Trophoblast cell (in vitro differentiated cells and primary cell): ENCODE measurements around the gene GRM3.

ENCODE experiments used
- DNase-seq, 2 donors: peaks; one replicate each; pipeline ENCODE4 v3.0.0-alpha.2; 2016
- H2AFZ ChIP-seq: 2 replicates; pipeline ENCODE4 v1.6.1; 2013; ENCODE audit warnings: low read length, moderate library complexity, mild to moderate bottlenecking; ENCODE audit not compliant: insufficient read depth, poor library complexity
- H2AK5ac ChIP-seq: 2 replicates; pipeline ENCODE4 v1.6.1; 2013; ENCODE audit warnings: mild to moderate bottlenecking, low read length
- H2BK120ac ChIP-seq: 2 replicates; pipeline ENCODE4 v1.6.1; 2013; ENCODE audit warnings: low read length, mild to moderate bottlenecking, moderate library complexity; ENCODE audit not compliant: insufficient read depth, poor library complexity
- H2BK12ac ChIP-seq: 2 replicates; pipeline ENCODE4 v1.6.1; 2013; ENCODE audit warnings: mild to moderate bottlenecking, low read length, moderate library complexity
- H2BK5ac ChIP-seq: 2 replicates; pipeline ENCODE4 v1.6.1; 2013; ENCODE audit warnings: low read length, low read depth, moderate library complexity, mild to moderate bottlenecking; ENCODE audit not compliant: poor library complexity
- H3K14ac ChIP-seq: 2 replicates; pipeline ENCODE4 v1.6.1; 2013; ENCODE audit warnings: mild to moderate bottlenecking, low read length
- H3K18ac ChIP-seq: 2 replicates; pipeline ENCODE4 v1.6.1; 2013; ENCODE audit warnings: mild to moderate bottlenecking, low read length
- H3K23ac ChIP-seq: 2 replicates; pipeline ENCODE4 v1.6.1; 2013; ENCODE audit warnings: low read length
- H3K27ac ChIP-seq: 2 replicates; pipeline ENCODE4 v1.5.1; 2013; ENCODE audit warnings: low read depth, mild to moderate bottlenecking, inconsistent platforms, low read length, moderate library complexity
- H3K27me3 ChIP-seq: 2 replicates; pipeline ENCODE4 v1.6.1; 2013; ENCODE audit warnings: inconsistent platforms, mild to moderate bottlenecking, low read length, moderate library complexity; ENCODE audit not compliant: insufficient read depth
- H3K36me3 ChIP-seq, 2 experiments: 1 replicate in 1 of 2; 2 replicates in 1 of 2; pipeline ENCODE4 v1.6.1; 2013; ENCODE audit warnings: low read length in 2 of 2, mild to moderate bottlenecking in 2 of 2, moderate library complexity in 1 of 2; ENCODE audit not compliant: insufficient read depth in 2 of 2, control insufficient read depth in 1 of 2
- H3K4ac ChIP-seq: 2 replicates; pipeline ENCODE4 v1.6.1; 2013; ENCODE audit warnings: low read depth, mild to moderate bottlenecking, low read length, moderate library complexity
- H3K4me1 ChIP-seq, 2 experiments: 1 replicate in 1 of 2; 2 replicates in 1 of 2; pipeline ENCODE4 v1.6.1; 2013; ENCODE audit warnings: low read length in 2 of 2, mild to moderate bottlenecking in 2 of 2, moderate library complexity in 1 of 2; ENCODE audit not compliant: insufficient read depth in 2 of 2, control insufficient read depth in 1 of 2
- H3K4me2 ChIP-seq: 2 replicates; pipeline ENCODE4 v1.6.1; 2013; ENCODE audit warnings: inconsistent platforms, mild to moderate bottlenecking, low read length, moderate library complexity
- H3K4me3 ChIP-seq: 2 replicates; pipeline ENCODE4 v1.5.1; 2013; ENCODE audit warnings: mild to moderate bottlenecking, low read depth, low read length, inconsistent platforms
- H3K79me1 ChIP-seq: one replicate; pipeline ENCODE4 v1.6.1; 2013; ENCODE audit warnings: low read length
- H3K79me2 ChIP-seq: 2 replicates; pipeline ENCODE4 v1.6.1; 2013; ENCODE audit warnings: low read length, mild to moderate bottlenecking; ENCODE audit not compliant: control insufficient read depth, insufficient read depth, poor library complexity
- H3K9ac ChIP-seq: 2 replicates; pipeline ENCODE4 v1.6.1; 2013; ENCODE audit warnings: mild to moderate bottlenecking, low read length
- H3K9me3 ChIP-seq: 2 replicates; pipeline ENCODE4 v1.6.1; 2013; ENCODE audit warnings: low read depth, mild to moderate bottlenecking, control low read depth, inconsistent platforms, low read length; ENCODE audit not compliant: insufficient read depth
- H4K12ac ChIP-seq: 2 replicates; pipeline ENCODE4 v1.6.1; 2013; ENCODE audit warnings: low read depth, mild to moderate bottlenecking, low read length, moderate library complexity
- H4K8ac ChIP-seq: 2 replicates; pipeline ENCODE4 v1.6.1; 2013; ENCODE audit warnings: low read depth, mild to moderate bottlenecking, low read length, moderate library complexity
- H4K91ac ChIP-seq: one replicate; pipeline ENCODE4 v1.6.1; 2013; ENCODE audit warnings: low read depth, mild to moderate bottlenecking, low read length, moderate library complexity
- WGBS: extraction: QIAGEN DNeasy Blood & Tissue Kit; methylation state at CpG from one replicate; pipeline ENCODE4 v1.1.7; 2013; ENCODE audit warnings: missing lambda C conversion rate; ENCODE audit not compliant: insufficient read length, insufficient coverage; ENCODE audit errors: extremely low coverage; 5-methylcytosine and 5-hydroxymethylcytosine counted together

Gene GRM3

GRCh38 chr7:86814661-86815379 lies 171.1 kb downstream of the GRM3 start:
- H3K27me3 ChIP-seq = no peaks in the 10 kb centered on the region
- H3K9ac ChIP-seq = no peak overlapping the region
- H4K91ac ChIP-seq = no peak overlapping the region
- H3K4me3 ChIP-seq = no peak overlapping the region
- no peak overlapping the region for H3K18ac ChIP-seq
- no peaks in the 10 kb centered on the region for H3K36me3 ChIP-seq
- no peak overlapping the region for H3K14ac ChIP-seq
- no CpG with 5 or more reads among the region's 5 CpGs for WGBS
- no peak overlapping the region for H4K12ac ChIP-seq
- no peak overlapping the region for H3K27ac ChIP-seq
- H4K8ac ChIP-seq = no peak overlapping the region
- H3K4me2 ChIP-seq = no peak overlapping the region
- H3K9me3 ChIP-seq = no peaks in the 10 kb centered on the region
- no peak overlapping the region for H3K23ac ChIP-seq
- H2AK5ac ChIP-seq = no peak overlapping the region
- no peaks in the 10 kb centered on the region for H3K4me1 ChIP-seq
- H3K4ac ChIP-seq = no peak overlapping the region
- H2BK120ac ChIP-seq = no peak overlapping the region
- no peaks in the 10 kb centered on the region for H3K79me1 ChIP-seq
- H2BK5ac ChIP-seq = no peak overlapping the region
- DNase-seq = peak in 1 of 2 donors; percentile 6
- H2BK12ac ChIP-seq = no peak overlapping the region
- no peaks in the 10 kb centered on the region for H3K79me2 ChIP-seq
- no peak overlapping the region for H2AFZ ChIP-seq

- H2BK5ac ChIP-seq = no peak overlapping the region
- no peaks in the 10 kb centered on the region for H3K79me1 ChIP-seq
- no peak overlapping the region for H4K91ac ChIP-seq
- H3K9me3 ChIP-seq = no peaks in the 10 kb centered on the region
- no peak overlapping the region for H3K14ac ChIP-seq
- no peak overlapping the region for H2BK12ac ChIP-seq
- no peaks in the 10 kb centered on the region for H3K4me1 ChIP-seq
- no peak overlapping the region for H3K4me2 ChIP-seq
- no peak overlapping the region for H4K12ac ChIP-seq
- H3K23ac ChIP-seq = no peak overlapping the region
- no peak overlapping the region for H2AK5ac ChIP-seq
- no peak overlapping the region for H4K8ac ChIP-seq
- DNase-seq = no peak
- no peaks in the 10 kb centered on the region for H3K27me3 ChIP-seq
- no peak overlapping the region for H3K27ac ChIP-seq
- no peaks in the 10 kb centered on the region for H3K36me3 ChIP-seq
- H2BK120ac ChIP-seq = no peak overlapping the region
- no peak overlapping the region for H3K18ac ChIP-seq
- no peaks in the 10 kb centered on the region for H3K79me2 ChIP-seq
- H3K4me3 ChIP-seq = no peak overlapping the region
- no peak overlapping the region for H3K9ac ChIP-seq
- no peak overlapping the region for H3K4ac ChIP-seq
- no CpG with 5 or more reads among the region's 1 CpG for WGBS
- no peak overlapping the region for H2AFZ ChIP-seq
Measured at GRCh38 chr7:86815556-86815955, 171.8 kb downstream of the GRM3 start.

GRCh38 chr7:86818903-86819302 lies 175.2 kb downstream of the GRM3 start:
- Histone ChIP-seq H3K9ac (no peak overlapping the region), H4K91ac (no peak overlapping the region), H2BK5ac (no peak overlapping the region), H3K4me3 (no peak overlapping the region), H3K79me2 (no peaks in the 10 kb centered on the region), H3K4me2 (no peak overlapping the region), H3K23ac (no peak overlapping the region), H3K36me3 (no peaks in the 10 kb centered on the region), H3K18ac (no peak overlapping the region), H3K79me1 (no peaks in the 10 kb centered on the region), H2BK12ac (no peak overlapping the region), H2AFZ (no peak overlapping the region), H3K27ac (no peak overlapping the region), H4K12ac (no peak overlapping the region), H3K4me1 (no peaks in the 10 kb centered on the region), H3K9me3 (no peaks in the 10 kb centered on the region), H2BK120ac (no peak overlapping the region), H2AK5ac (no peak overlapping the region), H3K27me3 (no peaks in the 10 kb centered on the region), H3K14ac (no peak overlapping the region), H4K8ac (no peak overlapping the region), H3K4ac (no peak overlapping the region)
- no CpG with 5 or more reads among the region's 2 CpGs for WGBS
- DNase-seq = no peak

DNA sequence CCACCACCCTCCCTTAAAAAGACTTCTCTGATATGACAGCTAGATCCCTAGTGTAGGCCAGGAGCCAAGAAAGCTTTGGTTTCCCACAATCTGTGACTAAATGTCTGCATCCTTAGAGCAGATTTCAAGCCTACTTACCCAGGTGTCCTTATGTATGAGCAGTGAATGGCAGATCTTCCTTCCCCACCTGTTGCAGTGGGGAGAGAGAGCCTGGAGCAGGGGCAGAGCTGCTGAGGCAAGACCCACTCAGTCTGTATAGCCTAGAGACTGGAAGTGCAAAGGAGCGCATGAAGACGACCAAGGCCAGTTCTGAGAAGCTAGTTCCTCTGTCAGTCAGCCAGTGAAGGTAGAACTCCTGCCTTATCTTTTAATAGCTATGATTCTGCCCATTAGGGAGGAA lies 180.1 kb downstream of the GRM3 start:
- DNase-seq = no peak
- Histone ChIP-seq H2BK120ac (no peak overlapping the region), H3K36me3 (no peaks in the 10 kb centered on the region), H3K27ac (no peak overlapping the region), H2AFZ (no peak overlapping the region), H3K18ac (no peak overlapping the region), H3K23ac (no peak overlapping the region), H3K79me1 (no peaks in the 10 kb centered on the region), H2BK5ac (no peak overlapping the region), H3K4ac (no peak overlapping the region), H3K79me2 (no peaks in the 10 kb centered on the region), H2BK12ac (no peak overlapping the region), H4K8ac (no peak overlapping the region), H3K9ac (no peak overlapping the region), H3K27me3 (no peaks in the 10 kb centered on the region), H3K9me3 (no peaks in the 10 kb centered on the region), H3K4me2 (no peak overlapping the region), H4K12ac (no peak overlapping the region), H2AK5ac (no peak overlapping the region), H3K4me1 (no peaks in the 10 kb centered on the region), H3K4me3 (no peak overlapping the region), H3K14ac (no peak overlapping the region), H4K91ac (no peak overlapping the region)
- no CpG with 5 or more reads among the region's 2 CpGs for WGBS
